Activated T-helper 1 cell treated with anti-CD3 and anti-CD28 coated beads, Interleukin-12 subunit alpha, Interleukin-12 subunit beta, Interleukin-2, Interleukin-4 antibody, amounts not matched to agents 30 ng/mL and 10 ng/mL and 1 ng/mL, durations not matched to agents 14 hours and 24 hours and 36 hours (primary cell): ENCODE data around the gene SPEF1. TPM values are rescaled to one million over a fixed set of nuclear protein-coding genes. Genes with fewer than 3 reads are reported as not detected.

Experiments
- DNase-seq: peaks from one replicate; pipeline ENCODE4 v3.0.0; 2021; ENCODE audit warnings: low spot score
- H3K27ac Mint-ChIP-seq: one replicate; pipeline ENCODE4 v1.8.0; 2021; ENCODE audit warnings: mild to moderate bottlenecking, mixed read lengths
- H3K27me3 Mint-ChIP-seq: one replicate; pipeline ENCODE4 v1.8.0; 2022; ENCODE audit warnings: mild to moderate bottlenecking, moderate library complexity, mixed read lengths; ENCODE audit not compliant: insufficient read depth
- H3K36me3 Mint-ChIP-seq: one replicate; pipeline ENCODE4 v1.8.0; 2021; ENCODE audit warnings: low read depth, mixed read lengths
- H3K4me1 Mint-ChIP-seq: one replicate; pipeline ENCODE4 v1.8.0; 2021; ENCODE audit warnings: low read depth, mixed read lengths
- H3K4me3 Mint-ChIP-seq: one replicate; pipeline ENCODE4 v1.8.0; 2021; ENCODE audit warnings: mild to moderate bottlenecking, moderate library complexity, mixed read lengths
- H3K9me3 Mint-ChIP-seq: one replicate; pipeline ENCODE4 v1.8.0; 2021; ENCODE audit warnings: mixed read lengths
- intact Hi-C: fragments of 100-400 bp; cut with micrococcal nuclease; formaldehyde crosslinking; loops from one replicate; pipeline ENCODE4 v1.15.1; 2024
- total RNA-seq: library from RNA; stranded (reverse); gene quantifications from 2 replicates; pipeline ENCODE4 v1.2.3, GENCODE V29; 2022

Gene SPEF1
- total RNA-seq, 1 donor from 2014 or later: not detected

- intact Hi-C loops: loop anchor here (10.0 kb wide), 2 partner anchors 344 to 1294 kb away; partner anchors contain the start of gene ATRN
- peaks cover 5% of the 10 kb centered on the region for H3K36me3 Mint-ChIP-seq
- H3K4me3 Mint-ChIP-seq: peak overlapping the region; percentile 42
- no peaks in the 10 kb centered on the region for H3K9me3 Mint-ChIP-seq
- H3K27ac Mint-ChIP-seq: peak overlapping the region; percentile 86
- no peak for DNase-seq
- H3K4me1 Mint-ChIP-seq: peaks cover 53% of the 10 kb centered on the region
- no peaks in the 10 kb centered on the region for H3K27me3 Mint-ChIP-seq
Observed at GRCh38 chr20:3818155-3819151, 37.2 kb upstream of the SPEF1 start.

- H3K4me1 Mint-ChIP-seq: peaks cover 71% of the 10 kb centered on the region
- intact Hi-C loops: loop anchor here (10.0 kb wide), 2 partner anchors 341 to 1291 kb away; partner anchors contain the start of gene ATRN
Observed at GRCh38 chr20:3815703-3816315, 34.6 kb upstream of the SPEF1 start.

GRCh38 chr20:3814928-3815495 lies 33.8 kb upstream of the SPEF1 start:
- DNase-seq: no peak
- Mint-ChIP-seq H3K27ac (no peak overlapping the region), H3K36me3 (peaks cover 6% of the 10 kb centered on the region), H3K4me3 (peak overlapping the region; percentile 33), H3K4me1 (peaks cover 76% of the 10 kb centered on the region), H3K27me3 (no peaks in the 10 kb centered on the region), H3K9me3 (no peaks in the 10 kb centered on the region)
- intact Hi-C loops: loop anchor here (10.0 kb wide), 2 partner anchors 340 to 1290 kb away; partner anchors contain the start of gene ATRN

More at GRCh38 chr20:3815703-3816315, 34.6 kb upstream of the SPEF1 start:
- peak overlapping the region; percentile 60 for H3K4me3 Mint-ChIP-seq
- H3K27me3 Mint-ChIP-seq: no peaks in the 10 kb centered on the region
- H3K9me3 Mint-ChIP-seq: no peaks in the 10 kb centered on the region
- peaks cover 6% of the 10 kb centered on the region for H3K36me3 Mint-ChIP-seq
- peak overlapping the region; percentile 79 for H3K27ac Mint-ChIP-seq
- DNase-seq: no peak

DNA sequence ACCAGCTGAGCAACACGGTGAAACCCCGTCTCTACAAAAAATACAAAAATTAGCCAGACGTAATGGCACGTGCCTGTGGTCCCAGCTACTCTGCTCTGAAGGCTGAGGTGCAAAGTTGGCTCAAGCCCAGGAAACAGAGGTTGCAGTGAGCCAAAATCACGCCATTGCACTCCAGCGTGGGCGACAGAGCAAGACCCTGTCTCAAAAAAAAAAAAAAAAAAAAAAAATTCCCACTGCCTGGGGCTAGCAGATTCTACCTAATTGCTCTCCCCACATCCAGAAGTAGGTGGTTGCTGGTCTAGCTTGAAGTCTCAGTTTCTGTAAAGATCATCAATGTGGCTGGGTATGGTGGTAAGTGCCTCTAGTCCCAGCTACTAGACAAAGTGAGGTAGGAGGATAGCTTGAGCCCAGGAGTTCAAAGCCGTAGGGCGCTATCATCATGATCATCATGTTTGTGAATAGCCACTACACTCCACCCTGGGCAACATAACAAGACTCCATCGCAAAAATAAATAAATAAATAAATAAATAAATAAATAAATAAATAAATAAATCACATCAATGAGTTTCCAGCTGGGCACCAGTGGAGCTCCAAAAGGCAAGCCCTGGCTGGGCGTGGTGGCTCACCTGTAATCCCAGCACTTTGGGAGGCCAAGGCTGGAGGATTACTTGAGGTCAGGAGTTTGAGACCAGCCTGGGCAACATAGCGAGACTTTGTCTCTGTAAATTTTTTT lies 32.8 kb upstream of the SPEF1 start:
- no peaks in the 10 kb centered on the region for H3K9me3 Mint-ChIP-seq
- no peak for DNase-seq
- H3K36me3 Mint-ChIP-seq: peaks cover 6% of the 10 kb centered on the region
- intact Hi-C loops: loop anchor here (10.0 kb wide), 2 partner anchors 339 to 1289 kb away; partner anchors contain the start of gene ATRN
- no peak overlapping the region for H3K4me3 Mint-ChIP-seq
- no peak overlapping the region for H3K27ac Mint-ChIP-seq
- peaks cover 69% of the 10 kb centered on the region for H3K4me1 Mint-ChIP-seq
- H3K27me3 Mint-ChIP-seq: no peaks in the 10 kb centered on the region

DNA sequence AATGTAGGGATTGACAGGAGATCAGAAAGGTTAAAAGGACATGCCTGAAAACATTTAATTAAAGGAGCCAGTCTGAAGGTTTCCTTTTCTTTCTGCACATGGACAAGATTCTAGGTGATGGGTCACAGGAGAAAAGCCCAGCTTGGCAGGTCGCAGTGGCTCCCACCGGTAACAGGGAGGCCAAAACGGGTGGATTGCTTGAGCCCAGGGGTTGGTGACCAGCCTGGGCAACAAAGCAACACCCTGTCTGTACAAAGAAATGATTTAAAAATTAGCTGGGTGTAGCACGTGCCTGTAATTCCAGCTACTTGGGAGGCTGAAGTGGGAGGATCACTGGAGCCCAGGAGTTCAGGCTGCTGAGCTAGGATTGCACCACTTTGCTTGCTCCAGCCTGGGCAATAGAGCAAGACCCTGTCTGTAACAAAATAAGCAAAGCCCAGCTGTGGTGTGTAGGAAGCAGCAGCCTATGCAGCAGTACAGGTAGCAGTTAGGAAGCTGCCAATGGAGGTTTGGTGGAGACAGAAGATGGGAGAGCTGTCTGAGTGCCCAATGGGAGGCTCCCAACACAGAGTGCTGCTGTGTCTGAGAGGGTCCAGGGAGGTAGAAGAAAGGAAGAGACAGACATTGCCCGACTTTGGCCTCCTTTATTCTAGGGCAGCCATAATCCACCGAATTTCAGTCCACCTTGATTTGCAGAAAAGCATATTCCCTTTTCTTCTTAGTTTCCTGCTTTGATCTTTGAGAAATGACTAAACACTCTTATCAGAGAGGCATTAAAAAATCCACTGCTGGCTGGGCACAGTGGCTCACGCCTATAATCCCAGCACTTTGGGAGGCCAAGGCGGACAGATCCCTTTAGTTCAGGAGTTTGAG lies 32.0 kb upstream of the SPEF1 start:
- DNase-seq: no peak
- Mint-ChIP-seq H3K27ac (no peak overlapping the region), H3K4me1 (peaks cover 61% of the 10 kb centered on the region), H3K27me3 (no peaks in the 10 kb centered on the region), H3K4me3 (no peak overlapping the region), H3K9me3 (no peaks in the 10 kb centered on the region), H3K36me3 (peaks cover 6% of the 10 kb centered on the region)
- intact Hi-C loops: loop anchor here (10.0 kb wide), 2 partner anchors 338 to 1288 kb away; partner anchors contain the start of gene ATRN

DNA sequence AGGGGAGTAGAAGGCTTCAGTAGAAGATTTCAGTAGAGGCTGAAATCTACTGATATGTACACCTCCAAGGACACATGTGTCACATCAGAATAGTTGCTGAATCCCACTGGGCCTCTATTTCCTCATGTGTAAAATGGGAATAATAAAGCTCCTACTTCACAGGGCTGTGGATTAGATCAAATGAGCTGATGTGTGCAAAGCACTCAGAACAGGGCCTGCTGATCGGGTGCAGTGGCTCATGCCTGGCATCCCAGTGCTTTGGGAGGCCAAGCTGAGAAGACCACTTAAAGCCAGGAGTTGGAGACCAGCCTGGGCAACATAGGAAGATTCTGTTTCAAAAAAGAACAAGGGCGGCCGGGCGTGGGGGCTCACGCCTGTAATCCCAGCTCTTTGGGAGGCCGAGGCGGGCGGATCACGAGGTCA lies 31.0 kb upstream of the SPEF1 start:
- Mint-ChIP-seq H3K4me3 (peak overlapping the region; percentile 75), H3K27me3 (no peaks in the 10 kb centered on the region), H3K9me3 (no peaks in the 10 kb centered on the region), H3K27ac (peak overlapping the region; percentile 92), H3K36me3 (peaks cover 9% of the 10 kb centered on the region), H3K4me1 (peaks cover 61% of the 10 kb centered on the region)
- no peak for DNase-seq
- intact Hi-C loops: loop anchor here (10.0 kb wide), 2 partner anchors 337 to 1287 kb away; partner anchors contain the start of gene ATRN

- H3K27me3 Mint-ChIP-seq: no peaks in the 10 kb centered on the region
- H3K9me3 Mint-ChIP-seq: no peaks in the 10 kb centered on the region
- peaks cover 15% of the 10 kb centered on the region for H3K36me3 Mint-ChIP-seq
- intact Hi-C loops: loop anchor here (1.0 to 10.0 kb wide), 6 partner anchors 9 to 1287 kb away; partner anchors contain the start of genes AP5S1, ATRN and CENPB
- DNase-seq: peak; percentile 77
- H3K4me1 Mint-ChIP-seq: peaks cover 65% of the 10 kb centered on the region
- H3K27ac Mint-ChIP-seq: peak overlapping the region; percentile 92
- H3K4me3 Mint-ChIP-seq: peak overlapping the region; percentile 75
Observed at GRCh38 chr20:3811467-3812258, 30.4 kb upstream of the SPEF1 start.

GRCh38 chr20:3808544-3808943 lies 27.3 kb upstream of the SPEF1 start:
- no peak for DNase-seq
- H3K27me3 Mint-ChIP-seq: no peaks in the 10 kb centered on the region
- H3K27ac Mint-ChIP-seq: peak overlapping the region; percentile 58
- H3K4me3 Mint-ChIP-seq: no peak overlapping the region
- peaks cover 37% of the 10 kb centered on the region for H3K36me3 Mint-ChIP-seq
- no peaks in the 10 kb centered on the region for H3K9me3 Mint-ChIP-seq
- intact Hi-C loops: no loop called here
- peaks cover 60% of the 10 kb centered on the region for H3K4me1 Mint-ChIP-seq

- Mint-ChIP-seq H3K4me1 (peaks cover 47% of the 10 kb centered on the region), H3K27me3 (no peaks in the 10 kb centered on the region), H3K36me3 (peaks cover 55% of the 10 kb centered on the region), H3K4me3 (no peak overlapping the region), H3K27ac (no peak overlapping the region), H3K9me3 (no peaks in the 10 kb centered on the region)
- DNase-seq: no peak
- intact Hi-C loops: no loop called here
Observed at GRCh38 chr20:3804781-3805180, 23.5 kb upstream of the SPEF1 start.

- H3K27ac Mint-ChIP-seq: peak overlapping the region; percentile 52
- no peak for DNase-seq
- peaks cover 56% of the 10 kb centered on the region for H3K36me3 Mint-ChIP-seq
- H3K27me3 Mint-ChIP-seq: no peaks in the 10 kb centered on the region
- peaks cover 51% of the 10 kb centered on the region for H3K4me1 Mint-ChIP-seq
- no peak overlapping the region for H3K4me3 Mint-ChIP-seq
- intact Hi-C loops: no loop called here
- H3K9me3 Mint-ChIP-seq: no peaks in the 10 kb centered on the region
Observed at GRCh38 chr20:3804254-3804751, 23.1 kb upstream of the SPEF1 start.

DNA sequence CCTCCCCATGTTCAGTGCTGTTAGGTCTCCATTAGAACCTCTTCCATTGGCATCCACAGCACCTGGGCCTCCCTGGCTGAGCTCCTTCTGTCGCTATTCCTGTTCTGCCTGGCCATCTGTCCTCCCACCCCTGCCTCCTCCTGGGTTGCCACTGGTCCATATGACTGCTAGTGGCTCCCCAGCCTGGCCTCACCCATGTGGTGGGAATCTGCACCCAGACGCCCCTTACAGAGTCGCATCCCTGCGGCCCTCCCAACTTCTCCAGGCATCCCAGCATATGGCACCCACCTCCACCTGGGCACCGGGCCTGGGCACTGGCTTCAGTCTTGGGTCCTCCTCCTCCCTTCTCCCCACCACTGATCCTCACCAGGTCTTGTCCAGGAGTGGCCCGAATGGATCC lies 22.6 kb upstream of the SPEF1 start:
- H3K4me3 Mint-ChIP-seq: no peak overlapping the region
- H3K4me1 Mint-ChIP-seq: peaks cover 56% of the 10 kb centered on the region
- H3K27me3 Mint-ChIP-seq: no peaks in the 10 kb centered on the region
- no peaks in the 10 kb centered on the region for H3K9me3 Mint-ChIP-seq
- intact Hi-C loops: no loop called here
- peak overlapping the region; percentile 52 for H3K27ac Mint-ChIP-seq
- no peak for DNase-seq
- peaks cover 59% of the 10 kb centered on the region for H3K36me3 Mint-ChIP-seq
